Left lung (tissue), 10 donors: ENCODE measurements around the gene HOXC9. TPM values are rescaled to one million over a fixed set of nuclear protein-coding genes. Genes with fewer than 3 reads are reported as not detected.
A peak's percentile ranks its signal among the peaks of the same experiment; 100 is the strongest.

ENCODE experiments used
- ATAC-seq: fragments of 200-7000 bp; cut with Tn5 transposase; one replicate; pipeline ENCODE4 v1.9.1; 2020; ENCODE audit warnings: moderate library complexity
- DNase-seq, 4 donors: peaks; one replicate each; pipeline ENCODE4 v3.0.0-alpha.2; 2013 to 2020
- H3K27ac ChIP-seq, 2 donors: fragments of 200-600 bp; sonication (generic) in 1 of 2; one replicate each; pipeline versions ENCODE4 v1.5.0 to v1.8.0; 2020 to 2021
- H3K27me3 ChIP-seq, 2 donors: fragments of 200-600 bp; sonication (generic) in 1 of 2; one replicate each; pipeline versions ENCODE4 v1.5.0 to v1.8.0; 2020 to 2021
- H3K36me3 ChIP-seq, 2 donors: fragments of 200-600 bp; sonication (generic) in 1 of 2; one replicate each; pipeline versions ENCODE4 v1.5.0 to v1.8.0; 2020 to 2021
- H3K4me1 ChIP-seq, 2 donors: fragments of 200-600 bp; one replicate each; pipeline ENCODE4 v1.8.0; 2021
- H3K4me3 ChIP-seq, 2 donors: fragments of 200-600 bp; sonication (generic) in 1 of 2; one replicate each; pipeline versions ENCODE4 v1.5.0 to v1.8.0; 2020 to 2021; ENCODE audit warnings: mild to moderate bottlenecking in 1 of 2
- H3K9me3 ChIP-seq, 2 donors: fragments of 200-600 bp; sonication (generic) in 1 of 2; one replicate each; pipeline versions ENCODE4 v1.5.0 to v1.8.0; 2020 to 2021
- CTCF ChIP-seq, 2 donors: fragments of 200-600 bp; sonication (generic) in 1 of 2; IDR thresholded peaks; one replicate each; pipeline versions ENCODE4 v1.5.0 to v1.8.0; 2021; ENCODE audit warnings: antibody characterized with exemption in 2 of 2
- intact Hi-C, 2 donors: fragments of 100-400 bp; cut with DNase I; formaldehyde crosslinking; loops; one replicate each; pipeline versions ENCODE4 v1.11.2 to v1.14.2; 2022
- polyA plus RNA-seq, 6 donors: library from polyadenylated mRNA; unstranded; fragments of 120-200 nt; gene quantifications; one replicate each; pipeline ENCODE4 v1.2.1, GENCODE V29; 2013; ENCODE audit not compliant: insufficient read length in 6 of 6
- total RNA-seq, 2 donors: library from RNA; stranded (reverse); fragmentation: NEBNext Ultra II Directional; extraction: Animal tissue kit (Norgen Biotek cat#: 25700); gene quantifications; one replicate each; pipeline ENCODE4 v1.2.1, GENCODE V29; 2021
- donor health status: DM: no; HTN: yes; CAD: no.
- donor health status: DM: no; HTN: no; CAD: no.

Gene HOXC9
- total and polyA plus RNA-seq, 8 donors: 0.30 to 0.91 (median 0.58) TPM; not detected in 1

- intact Hi-C loops: no loop called here
- H3K9me3 ChIP-seq: no peaks in the 10 kb centered on the region
- TF ChIP-seq CTCF (IDR thresholded peaks at IDR 0.05): no peak
- H3K36me3 ChIP-seq: no peaks in the 10 kb centered on the region
- H3K4me3 ChIP-seq: no peak overlapping the region
- DNase-seq (peak in 1 of 4 donors; percentile 55), ATAC-seq (no peak)
- no peaks in the 10 kb centered on the region for H3K4me1 ChIP-seq
- peaks cover 62 to 98% of the 10 kb centered on the region in 2 donors for H3K27me3 ChIP-seq
- H3K27ac ChIP-seq: no peak overlapping the region
These were observed 43.3 kb downstream of the HOXC9 start for GRCh38 chr12:54042970-54043853.

- ATAC-seq (no peak), DNase-seq (no peak)
- Histone ChIP-seq H3K4me1 (no peaks in the 10 kb centered on the region), H3K36me3 (no peaks in the 10 kb centered on the region), H3K9me3 (no peaks in the 10 kb centered on the region), H3K4me3 (no peak overlapping the region), H3K27ac (no peak overlapping the region), H3K27me3 (peaks cover 65 to 98% of the 10 kb centered on the region in 2 donors)
- TF ChIP-seq CTCF (IDR thresholded peaks at IDR 0.05): no peak
- intact Hi-C loops: no loop called here
These were observed 44.6 kb downstream of the HOXC9 start for GRCh38 chr12:54044425-54045103.

- Histone ChIP-seq H3K27me3 (peaks cover 65 to 98% of the 10 kb centered on the region in 2 donors), H3K4me3 (no peak overlapping the region), H3K9me3 (no peaks in the 10 kb centered on the region), H3K27ac (no peak overlapping the region), H3K4me1 (no peaks in the 10 kb centered on the region), H3K36me3 (no peaks in the 10 kb centered on the region)
- TF ChIP-seq CTCF (IDR thresholded peaks at IDR 0.05): no peak
- ATAC-seq (no peak), DNase-seq (no peak)
- intact Hi-C loops: no loop called here
These were observed 45.4 kb downstream of the HOXC9 start for GRCh38 chr12:54045401-54045800.

GRCh38 chr12:54045868-54046521, 46.0 kb downstream of the HOXC9 start:
- Histone ChIP-seq H3K9me3 (no peaks in the 10 kb centered on the region), H3K4me1 (no peaks in the 10 kb centered on the region), H3K27me3 (peaks cover 60 to 98% of the 10 kb centered on the region in 2 donors), H3K36me3 (no peaks in the 10 kb centered on the region), H3K27ac (no peak overlapping the region), H3K4me3 (no peak overlapping the region)
- no peak for TF ChIP-seq CTCF (IDR thresholded peaks at IDR 0.05)
- ATAC-seq (no peak), DNase-seq (no peak)
- intact Hi-C loops: no loop called here

- Histone ChIP-seq H3K9me3 (no peaks in the 10 kb centered on the region), H3K27ac (no peak overlapping the region), H3K4me1 (no peaks in the 10 kb centered on the region), H3K36me3 (no peaks in the 10 kb centered on the region), H3K4me3 (no peak overlapping the region), H3K27me3 (peaks cover 63 to 98% of the 10 kb centered on the region in 2 donors)
- no peak for ATAC-seq
- no peak for TF ChIP-seq CTCF (IDR thresholded peaks at IDR 0.05)
- peak in 1 of 4 donors; percentile 71 for DNase-seq
- intact Hi-C loops: no loop called here
These were observed 46.8 kb downstream of the HOXC9 start for GRCh38 chr12:54046809-54047159.
